PFSK-1 (cell line): ENCODE measurements around the gene RHBDD1.

ENCODE experiments used
- FOXP2 ChIP-seq: optimal IDR thresholded peaks from 2 replicates; pipeline ENCODE3; 2011; ENCODE audit warnings: borderline replicate concordance, control low read depth, inconsistent platforms; ENCODE audit not compliant: insufficient read depth; ENCODE audit errors: extremely low read length, extremely low read depth
- POLR2AphosphoS5 ChIP-seq: IDR thresholded peaks from 2 replicates; pipeline ENCODE4 v1.6.1; 2012; ENCODE audit warnings: low read depth, mild to moderate bottlenecking, control low read depth, low read length, moderate library complexity
- SIN3A ChIP-seq: IDR thresholded peaks from 2 replicates; pipeline ENCODE4 v1.6.1; 2012; ENCODE audit warnings: mild to moderate bottlenecking, low read length, moderate library complexity, borderline replicate concordance; ENCODE audit not compliant: insufficient read depth
- TAF1 ChIP-seq: IDR thresholded peaks from 2 replicates; pipeline ENCODE4 v1.6.1; 2012; ENCODE audit warnings: low read length, control low read depth, borderline replicate concordance; ENCODE audit not compliant: insufficient read depth
- TF ChIP-seq, protein P1 (sequence below), 2 experiments: IDR thresholded peaks; 2 replicates each; pipeline versions ENCODE4 v1.6.1 to v1.8.0; 2011 to 2012; ENCODE audit warnings: low read depth in 2 of 2, low read length in 2 of 2, control low read depth in 1 of 2, inconsistent platforms in 1 of 2, mild to moderate bottlenecking in 1 of 2, moderate library complexity in 1 of 2; ENCODE audit not compliant: insufficient read depth in 1 of 2

The RHBDD1 gene

DNA sequence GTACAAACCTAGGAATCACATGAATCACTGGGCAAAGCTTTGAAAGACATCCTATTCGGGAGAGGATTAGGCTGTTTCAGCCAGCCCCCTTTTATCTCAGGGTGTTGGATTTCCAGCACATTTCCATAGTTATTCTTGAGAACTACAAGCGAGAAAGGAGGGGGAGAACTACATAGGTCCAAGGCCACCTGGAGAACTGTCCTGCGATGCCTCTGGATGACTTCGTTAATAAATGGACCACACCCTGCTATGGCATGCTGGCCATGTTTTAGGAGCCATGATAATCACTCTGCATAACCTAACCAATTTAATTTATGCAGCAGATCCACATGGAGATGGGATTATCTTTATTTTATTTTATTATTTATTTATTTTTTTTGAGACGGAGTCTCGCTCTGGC lies 29.9 kb downstream of the RHBDD1 start:
- TF ChIP-seq TAF1 (no peak), SIN3A (no peak), FOXP2 (no peak), POLR2AphosphoS5 (no peak)
- TF ChIP-seq, protein P1, sequence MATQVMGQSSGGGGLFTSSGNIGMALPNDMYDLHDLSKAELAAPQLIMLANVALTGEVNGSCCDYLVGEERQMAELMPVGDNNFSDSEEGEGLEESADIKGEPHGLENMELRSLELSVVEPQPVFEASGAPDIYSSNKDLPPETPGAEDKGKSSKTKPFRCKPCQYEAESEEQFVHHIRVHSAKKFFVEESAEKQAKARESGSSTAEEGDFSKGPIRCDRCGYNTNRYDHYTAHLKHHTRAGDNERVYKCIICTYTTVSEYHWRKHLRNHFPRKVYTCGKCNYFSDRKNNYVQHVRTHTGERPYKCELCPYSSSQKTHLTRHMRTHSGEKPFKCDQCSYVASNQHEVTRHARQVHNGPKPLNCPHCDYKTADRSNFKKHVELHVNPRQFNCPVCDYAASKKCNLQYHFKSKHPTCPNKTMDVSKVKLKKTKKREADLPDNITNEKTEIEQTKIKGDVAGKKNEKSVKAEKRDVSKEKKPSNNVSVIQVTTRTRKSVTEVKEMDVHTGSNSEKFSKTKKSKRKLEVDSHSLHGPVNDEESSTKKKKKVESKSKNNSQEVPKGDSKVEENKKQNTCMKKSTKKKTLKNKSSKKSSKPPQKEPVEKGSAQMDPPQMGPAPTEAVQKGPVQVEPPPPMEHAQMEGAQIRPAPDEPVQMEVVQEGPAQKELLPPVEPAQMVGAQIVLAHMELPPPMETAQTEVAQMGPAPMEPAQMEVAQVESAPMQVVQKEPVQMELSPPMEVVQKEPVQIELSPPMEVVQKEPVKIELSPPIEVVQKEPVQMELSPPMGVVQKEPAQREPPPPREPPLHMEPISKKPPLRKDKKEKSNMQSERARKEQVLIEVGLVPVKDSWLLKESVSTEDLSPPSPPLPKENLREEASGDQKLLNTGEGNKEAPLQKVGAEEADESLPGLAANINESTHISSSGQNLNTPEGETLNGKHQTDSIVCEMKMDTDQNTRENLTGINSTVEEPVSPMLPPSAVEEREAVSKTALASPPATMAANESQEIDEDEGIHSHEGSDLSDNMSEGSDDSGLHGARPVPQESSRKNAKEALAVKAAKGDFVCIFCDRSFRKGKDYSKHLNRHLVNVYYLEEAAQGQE (IDR thresholded peaks at IDR 0.05; ENCODE audit: insufficient read depth in 1 of 2, low read depth in 2 of 2, low read length in 2 of 2): no peak

DNA sequence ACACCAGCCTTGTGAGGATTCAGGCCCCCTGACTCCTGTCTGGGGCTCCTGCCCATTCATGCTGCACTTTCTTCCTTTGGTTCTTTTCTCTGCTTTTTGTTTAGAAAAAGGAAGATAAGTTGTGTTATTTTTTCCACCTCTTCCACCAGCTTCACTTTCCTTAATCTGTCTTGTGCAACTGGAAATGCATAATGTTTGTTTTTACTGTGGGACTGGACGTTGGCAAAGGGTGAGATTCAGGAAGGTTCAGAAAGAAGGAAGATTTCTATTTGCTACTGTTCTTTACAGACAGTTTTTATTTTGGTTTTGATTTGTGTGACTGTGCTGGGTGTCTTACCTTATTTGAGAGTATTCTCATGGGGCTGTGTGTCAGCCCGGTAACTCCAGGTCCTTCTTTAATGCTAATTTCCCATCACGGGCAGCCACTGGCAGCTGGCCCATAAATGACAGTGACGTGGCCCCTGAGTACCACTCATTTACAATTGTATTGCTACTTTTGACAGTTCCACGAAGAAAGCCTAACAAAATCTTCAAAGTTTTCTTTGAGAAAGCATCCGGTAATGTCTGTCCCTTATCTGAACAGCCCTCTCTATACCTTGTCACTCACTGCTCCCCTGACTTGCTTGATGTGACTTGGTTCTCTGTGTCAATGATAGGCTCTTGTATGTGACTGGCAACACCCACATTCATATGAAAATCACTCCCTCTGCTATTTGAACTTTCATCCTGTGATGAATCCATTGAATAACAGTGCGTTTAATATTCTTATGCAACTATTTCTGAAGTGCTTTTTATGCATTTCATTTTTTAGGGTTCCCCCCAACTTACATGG lies 32.7 kb downstream of the RHBDD1 start:
- TF ChIP-seq, protein P1 (IDR thresholded peaks at IDR 0.05; ENCODE audit: insufficient read depth in 1 of 2, low read depth in 2 of 2, low read length in 2 of 2): no peak
- TF ChIP-seq FOXP2: no peak
- TF ChIP-seq SIN3A: no peak
- TF ChIP-seq TAF1: no peak
- no peak for TF ChIP-seq POLR2AphosphoS5

DNA sequence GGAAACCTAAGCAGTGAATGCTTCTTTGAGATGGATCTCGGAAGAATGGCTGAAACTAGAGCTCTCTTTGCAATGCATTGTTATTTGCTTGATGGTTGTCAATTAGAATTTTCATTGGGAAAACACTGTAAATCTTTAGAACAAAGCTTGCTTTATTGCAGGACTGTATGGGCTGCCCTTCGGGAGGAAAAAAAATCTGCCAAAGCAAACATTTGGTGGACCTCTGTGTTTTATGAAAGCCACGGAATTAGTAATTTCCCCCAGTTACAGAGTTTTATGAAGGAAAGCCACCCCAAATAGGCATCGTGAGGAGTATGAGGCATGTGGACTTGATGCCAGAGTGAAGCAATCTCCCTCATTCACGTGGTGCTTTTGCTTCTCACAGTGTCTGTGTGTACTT lies 33.5 kb downstream of the RHBDD1 start:
- TF ChIP-seq SIN3A (no peak), POLR2AphosphoS5 (no peak), TAF1 (no peak), FOXP2 (no peak)
- TF ChIP-seq, protein P1 (IDR thresholded peaks at IDR 0.05; ENCODE audit: insufficient read depth in 1 of 2, low read depth in 2 of 2, low read length in 2 of 2): no peak

DNA sequence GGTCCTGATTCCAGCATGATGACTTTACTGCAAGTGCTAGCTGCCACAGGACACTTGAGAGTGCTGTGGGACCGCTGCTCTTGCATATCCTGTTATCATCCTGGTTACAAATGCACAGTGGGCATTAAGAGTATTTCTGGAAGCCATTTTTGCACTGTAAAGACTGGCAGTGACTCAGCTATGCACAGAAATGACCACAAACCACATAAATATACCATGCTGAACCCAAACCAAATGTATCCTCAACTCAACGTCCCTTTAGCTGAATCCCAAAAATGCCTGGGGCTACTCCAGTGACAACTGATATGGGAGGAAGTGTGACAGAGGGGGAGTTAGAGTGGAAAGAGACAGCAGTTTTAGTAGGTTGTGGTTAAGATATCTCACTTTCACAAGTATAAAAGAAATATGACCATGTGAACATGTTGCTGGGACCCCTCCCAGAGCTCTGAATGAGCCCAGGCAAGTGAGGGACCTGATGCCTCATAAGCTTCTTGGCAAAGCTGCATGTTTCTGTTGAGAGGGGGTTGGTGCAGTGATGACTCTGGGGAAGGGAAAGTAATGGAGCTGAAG lies 37.3 kb downstream of the RHBDD1 start:
- TF ChIP-seq, protein P1 (IDR thresholded peaks at IDR 0.05; ENCODE audit: insufficient read depth in 1 of 2, low read depth in 2 of 2, low read length in 2 of 2): no peak
- TF ChIP-seq TAF1: no peak
